HG02885 (cell line): ENCODE results near the gene PCDHGB2.

Source experiments
- ATAC-seq: cut with Tn5 transposase; IDR thresholded peaks from one replicate; pipeline ENCODE4 v1.9.1; 2021; ENCODE audit warnings: mild to moderate bottlenecking; ENCODE audit not compliant: unreplicated experiment, poor library complexity

Gene PCDHGB2

DNA sequence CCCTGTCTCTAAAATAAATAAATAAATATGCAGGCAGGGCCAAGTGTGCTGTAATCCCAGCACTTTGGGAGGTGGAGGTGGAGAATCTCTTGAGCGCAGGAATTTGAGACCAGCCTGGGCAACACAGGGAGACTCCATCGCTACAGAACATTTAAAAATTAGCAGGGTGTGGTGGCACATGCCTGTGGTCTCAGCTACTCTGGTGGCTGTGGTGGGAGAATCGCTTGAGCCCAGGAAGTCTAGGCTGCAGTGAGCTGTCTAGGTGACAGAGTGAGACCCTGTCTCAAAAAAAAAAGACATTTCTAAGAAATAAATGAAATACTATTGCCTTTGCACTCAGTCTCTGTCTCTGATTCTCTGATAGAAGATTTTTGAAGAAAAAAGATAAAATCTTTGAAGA, 51.8 kb downstream of the PCDHGB2 start:
- ATAC-seq = no peak
